NOMO-1 (cell line): Measurements from ENCODE around the gene DCT.

Experiments
- DNase-seq, 2 experiments: peaks; one replicate each; lab custom pipeline; 2025; ENCODE audit not compliant: unreplicated experiment in 2 of 2; lab: John Stamatoyannopoulos, UW

The DCT gene

DNA sequence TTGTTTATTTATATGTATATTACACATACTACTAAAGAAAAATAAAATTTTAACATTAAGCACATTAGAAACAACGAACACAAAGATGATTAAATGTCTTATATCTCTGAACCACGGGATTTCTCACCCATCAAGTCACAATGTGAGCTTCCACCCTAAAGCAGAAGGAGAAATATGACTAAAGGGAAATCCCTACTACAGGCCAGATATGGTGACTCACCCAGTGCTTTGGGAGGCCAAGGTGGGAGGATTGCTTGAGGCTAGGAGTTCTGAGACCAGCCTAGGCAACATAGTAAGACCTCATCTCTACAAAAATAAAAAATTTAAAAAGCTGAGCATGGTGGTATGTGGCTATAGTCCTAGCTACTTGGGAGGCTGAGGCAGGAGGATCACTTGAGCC lies 24.6 kb downstream of the DCT start:
- no peak for DNase-seq

DNA sequence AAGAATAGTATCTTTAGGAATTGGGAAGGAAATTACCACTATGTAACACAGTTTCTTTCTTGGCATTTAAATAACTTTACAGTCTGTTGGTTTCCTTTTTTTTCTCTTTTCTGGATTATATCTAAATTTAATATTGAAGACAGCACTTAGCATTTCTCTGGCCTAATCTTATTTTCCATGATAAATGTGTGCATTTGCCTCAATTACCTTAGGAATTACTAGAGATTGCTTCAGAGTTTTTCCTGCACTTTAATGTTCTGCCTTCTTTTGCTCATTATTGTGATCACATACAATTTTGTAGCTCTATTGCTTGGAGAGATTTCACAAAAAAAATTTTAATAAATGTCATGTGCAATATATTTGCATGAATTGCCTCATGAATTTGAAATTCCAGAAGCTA lies 25.1 kb downstream of the DCT start:
- DNase-seq, result no peak

DNA sequence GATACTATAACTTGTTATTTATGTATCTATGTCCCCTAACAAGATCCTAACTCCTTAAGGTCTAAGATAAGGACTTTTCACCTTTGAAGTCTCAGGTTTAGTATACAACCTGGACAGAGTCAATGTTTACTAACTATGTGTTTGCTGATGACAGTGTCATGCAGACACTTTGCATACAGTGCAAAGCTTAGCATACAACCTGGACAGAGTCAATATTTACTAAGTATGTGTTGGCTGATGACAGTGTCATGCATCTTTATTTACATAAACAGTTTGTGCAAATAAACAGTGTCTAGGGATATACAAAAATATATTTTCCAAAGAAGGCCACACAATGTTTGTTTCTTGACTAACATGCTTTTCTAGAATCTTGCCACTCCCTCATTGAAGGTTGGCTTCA lies 34.7 kb downstream of the DCT start:
- no peak for DNase-seq

DNA sequence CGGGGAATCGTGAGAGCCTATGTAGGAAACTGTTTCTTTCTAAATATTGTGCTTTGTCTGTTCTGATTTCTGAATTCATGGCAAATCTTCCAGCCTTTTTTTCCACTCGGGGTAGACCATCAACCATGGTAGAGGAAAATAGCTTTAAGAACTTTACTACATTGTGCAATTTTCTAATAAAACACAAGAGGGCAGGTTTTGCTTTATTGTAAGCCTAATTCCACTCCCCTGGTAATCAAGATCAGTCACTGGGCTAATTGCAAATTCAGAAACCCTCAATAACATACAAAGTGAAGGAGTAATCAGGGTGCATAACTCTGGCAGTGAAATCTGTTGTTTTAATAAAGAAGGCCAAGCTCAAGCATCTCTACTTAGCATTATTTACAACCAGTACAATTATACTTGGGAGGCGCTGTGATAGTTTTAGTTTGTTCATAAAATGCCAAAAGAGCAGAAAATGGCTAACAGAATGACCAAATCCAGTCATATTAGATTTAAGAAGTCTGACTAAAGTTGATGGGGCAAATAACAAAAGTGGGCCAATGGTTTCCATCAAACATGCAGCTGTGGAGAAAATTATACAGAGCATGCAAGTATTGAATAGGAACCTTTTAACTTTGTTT lies 43.8 kb downstream of the DCT start:
- peak; percentile 2 to 32 for DNase-seq

DNA sequence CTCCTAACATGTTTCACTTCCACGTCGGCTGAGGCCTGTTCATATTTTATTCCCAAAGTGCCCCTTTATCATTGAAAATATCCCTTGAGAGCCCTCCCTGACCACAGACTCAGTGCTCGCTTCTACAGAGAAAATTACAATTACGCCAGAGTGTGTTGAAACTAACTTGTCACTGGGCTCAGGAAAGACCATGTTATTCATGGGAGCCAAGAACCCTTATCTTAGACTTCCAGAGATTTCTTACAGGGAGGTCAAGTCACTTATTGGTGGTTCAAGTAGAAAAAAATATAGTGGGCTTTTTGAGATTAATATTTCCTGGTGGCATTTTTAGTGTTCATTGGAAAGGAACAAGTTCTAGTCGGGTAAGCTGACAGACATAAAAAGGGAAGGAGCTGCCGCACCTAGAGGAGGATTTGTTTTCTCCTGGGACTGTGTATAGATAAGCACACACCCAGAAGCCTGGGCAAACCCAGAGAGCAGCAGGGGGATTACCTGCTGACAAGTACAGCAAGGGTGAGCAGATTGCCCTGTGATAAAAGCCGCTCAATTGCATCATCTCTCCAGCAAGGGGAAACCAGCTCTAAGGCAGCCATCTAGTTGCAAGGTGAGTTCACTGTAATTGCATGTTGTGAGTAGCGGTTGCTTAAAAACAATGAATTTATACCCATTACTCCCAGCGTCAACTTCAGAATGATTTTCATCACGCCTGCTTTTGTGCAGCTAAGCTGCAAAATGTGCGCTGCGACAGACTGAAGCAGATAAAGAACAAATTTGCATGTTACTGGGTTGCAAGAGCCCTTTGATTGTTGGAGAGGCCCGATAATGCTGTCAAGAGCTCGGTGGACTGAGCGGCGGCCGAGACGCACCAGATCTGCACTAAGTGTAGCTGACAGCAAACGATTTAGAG lies 46.2 kb downstream of the DCT start:
- DNase-seq, result no peak

DNA sequence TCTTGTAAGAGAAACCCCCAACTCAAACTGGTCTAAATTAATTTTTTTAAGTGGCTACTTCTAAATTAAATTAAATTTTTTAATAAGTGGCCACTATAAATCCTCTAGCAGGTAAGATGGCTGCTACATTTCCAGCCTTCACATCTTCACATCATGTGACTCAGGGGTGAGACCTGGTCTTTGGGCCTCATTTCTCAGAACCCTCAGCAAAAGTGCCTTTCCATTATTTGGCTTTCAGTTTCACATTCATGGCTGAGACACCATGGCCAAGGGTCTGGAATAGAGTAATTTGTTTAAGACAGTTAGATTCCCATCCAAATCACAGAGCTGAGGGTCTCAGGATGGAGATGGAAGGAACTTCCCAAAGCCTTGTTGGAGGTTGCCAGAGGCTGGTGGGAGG lies 47.5 kb downstream of the DCT start:
- DNase-seq, result no peak

DNA sequence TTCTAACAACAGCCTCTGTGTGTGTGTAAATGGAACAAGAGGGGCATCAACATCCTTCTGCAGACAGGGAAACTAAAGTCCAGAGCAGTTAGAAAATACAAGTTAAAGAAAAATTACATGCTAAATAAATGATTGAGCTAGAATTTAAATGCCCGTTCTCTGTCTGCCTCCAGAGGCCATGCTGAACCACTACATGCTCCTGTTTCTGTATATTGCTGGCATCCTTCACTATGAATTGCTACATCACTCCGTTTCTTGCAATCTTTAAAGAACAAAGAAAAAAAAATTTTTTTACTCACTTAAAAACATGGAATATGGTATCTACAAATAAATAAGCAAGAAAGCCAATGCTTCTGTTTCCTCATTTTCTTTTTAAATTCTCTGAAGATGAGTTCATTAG lies 47.9 kb downstream of the DCT start:
- DNase-seq, result no peak

DNA sequence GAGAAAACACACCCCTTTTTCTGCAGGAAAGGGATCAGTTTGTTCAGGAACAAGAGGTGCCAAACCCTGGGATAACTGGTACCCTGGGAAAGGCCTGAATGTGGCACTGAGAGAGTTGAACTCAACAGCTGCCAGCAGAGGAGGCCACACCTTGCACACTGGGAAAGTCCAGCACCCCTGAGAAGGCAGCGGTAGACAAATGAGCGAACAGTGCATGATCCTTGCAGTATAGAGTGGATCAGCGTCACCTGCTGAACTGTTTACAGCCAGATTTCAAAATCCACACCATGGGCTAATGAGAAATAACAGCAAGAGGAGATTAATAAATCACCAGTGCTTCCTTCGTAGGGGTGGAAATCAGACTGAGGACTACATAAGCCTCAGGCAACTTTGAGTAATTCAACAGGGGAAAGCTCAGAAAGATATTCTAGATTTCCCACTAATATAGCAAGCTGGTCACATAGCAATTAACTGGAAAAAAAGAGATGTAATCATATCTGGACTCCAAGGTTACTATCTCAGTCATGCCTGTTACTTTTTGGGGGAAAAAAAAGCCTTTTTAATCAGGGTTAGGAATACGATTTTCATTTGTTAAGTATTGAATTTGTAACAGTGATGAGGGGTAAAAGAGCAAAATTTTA lies 52.0 kb downstream of the DCT start:
- DNase-seq, result no peak

DNA sequence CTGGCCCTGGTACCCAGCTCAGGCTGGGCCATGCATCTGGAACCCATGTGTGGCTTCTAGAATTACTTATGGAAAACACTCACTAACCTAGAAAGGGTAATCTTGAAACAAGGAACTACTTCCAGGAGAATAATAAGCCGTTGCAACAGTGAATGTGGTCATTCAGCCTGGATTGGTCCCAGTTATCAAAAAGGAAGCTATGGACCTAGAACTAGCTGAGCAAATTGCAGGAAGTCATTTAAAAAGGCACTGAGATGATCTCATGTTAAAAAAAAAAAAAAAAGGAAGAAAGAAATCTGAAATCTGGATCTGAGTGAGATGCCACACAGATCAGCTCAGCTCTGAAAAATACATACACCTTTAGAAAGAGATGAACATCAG lies 59.6 kb downstream of the DCT start:
- DNase-seq, result peak; percentile 22 to 37

DNA sequence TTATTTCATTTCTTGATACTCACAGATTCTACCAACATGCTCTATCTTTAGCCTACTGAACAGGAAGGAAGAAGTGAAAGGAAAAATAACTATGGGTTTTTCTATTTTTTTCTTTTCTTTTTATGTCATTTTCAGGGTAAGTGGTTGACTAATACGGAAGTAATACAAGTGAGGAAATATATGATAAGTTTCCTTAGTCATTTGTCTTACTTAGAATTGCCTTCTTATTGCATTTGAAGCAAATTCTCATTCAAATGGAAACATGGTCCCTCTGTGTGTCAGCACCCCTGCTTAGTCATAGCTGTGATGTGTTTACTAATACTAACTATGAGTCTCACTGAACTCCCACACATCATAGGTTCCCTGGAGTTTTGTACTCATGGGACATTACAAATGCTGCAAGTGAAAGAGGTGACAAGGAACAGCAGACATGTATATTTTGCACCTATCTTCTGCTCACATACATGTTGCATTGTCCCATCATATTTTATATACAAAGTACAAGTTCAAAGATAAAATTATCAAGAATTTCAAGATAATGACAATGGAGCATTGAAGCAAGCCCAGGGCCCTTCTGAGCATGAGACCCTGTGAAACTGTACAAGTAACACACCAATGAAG lies 60.1 kb downstream of the DCT start:
- DNase-seq, result peak; percentile 8 to 79

DNA sequence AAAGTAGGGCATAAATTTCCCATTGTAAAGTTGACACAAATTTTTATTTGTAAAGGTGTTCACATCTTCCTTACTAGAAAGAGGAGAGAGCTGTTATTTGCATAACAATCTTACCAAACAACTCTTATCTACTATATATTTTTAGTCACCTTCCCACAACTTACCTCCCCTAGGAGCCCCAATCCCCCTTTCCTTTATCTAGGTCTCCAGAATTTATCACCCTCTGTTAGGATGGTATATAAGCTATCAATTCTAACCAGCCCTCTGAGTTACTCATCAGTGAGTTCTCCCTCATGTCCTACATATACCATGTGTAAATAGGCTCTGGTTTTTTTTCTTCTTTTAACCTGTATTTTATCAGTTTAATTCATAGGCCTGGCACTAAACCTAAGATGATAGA lies 62.2 kb downstream of the DCT start:
- no peak for DNase-seq

DNA sequence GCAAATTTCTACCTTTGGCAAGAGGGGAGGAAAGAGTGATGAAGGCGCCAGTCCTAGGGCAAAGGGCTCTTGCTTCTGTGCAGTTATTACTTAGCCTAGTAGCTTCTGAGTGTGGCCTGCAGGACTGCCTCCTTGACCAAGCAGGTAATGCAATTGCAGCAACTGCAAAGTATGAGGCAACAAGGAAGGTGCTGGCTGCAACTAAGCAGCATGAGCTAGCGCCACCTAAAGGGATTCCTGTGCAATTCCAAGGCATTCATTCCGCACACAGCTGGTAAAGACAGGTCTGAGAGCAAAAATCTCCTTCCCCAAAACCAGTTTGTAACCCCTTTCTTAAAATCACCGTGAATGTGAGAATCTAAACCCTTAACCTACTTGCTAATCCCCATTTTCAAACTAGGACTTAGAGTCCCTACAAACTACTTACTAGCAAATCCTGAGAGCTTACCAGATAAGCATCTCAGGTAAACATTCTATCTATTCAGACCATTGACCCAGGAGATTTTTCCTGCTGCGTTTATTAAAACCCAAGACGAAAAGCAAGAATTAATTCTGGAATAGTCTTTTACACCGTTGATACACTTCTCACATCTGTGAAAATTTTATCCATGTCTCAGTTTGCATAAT lies 62.9 kb downstream of the DCT start:
- DNase-seq, result no peak

DNA sequence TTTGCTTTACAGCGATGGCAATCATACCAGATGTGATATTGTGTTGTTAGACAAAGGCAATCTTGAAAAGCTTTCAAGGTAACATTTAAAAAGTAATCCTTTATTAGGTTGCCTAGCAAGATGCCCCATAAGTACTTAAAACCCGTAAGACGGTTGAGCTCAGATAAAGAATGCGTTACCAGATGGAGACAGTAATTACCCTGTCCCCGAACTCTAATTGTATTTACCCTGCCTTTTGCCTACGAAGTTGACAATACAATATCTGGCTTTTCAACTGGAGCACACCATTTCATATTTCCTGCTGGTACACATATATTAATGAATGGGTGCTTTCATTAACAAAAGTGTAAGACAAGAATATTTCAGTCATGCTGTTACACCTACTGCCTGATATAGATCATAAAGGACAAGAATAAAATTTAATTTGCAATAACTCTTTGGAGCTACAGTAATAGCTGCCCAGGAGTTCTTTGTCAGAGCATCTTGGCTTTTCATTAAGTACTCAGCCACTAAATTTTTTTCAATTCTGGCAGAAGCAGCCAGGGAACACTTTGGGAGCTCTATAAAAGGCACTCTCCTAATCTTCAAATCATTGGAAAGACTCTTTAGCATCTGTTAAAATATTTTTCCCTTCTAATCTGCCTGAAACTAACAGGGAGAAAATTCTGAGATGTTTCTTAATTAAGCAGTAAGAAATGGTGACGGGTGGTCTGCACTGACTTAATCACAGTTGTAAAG lies 63.8 kb downstream of the DCT start:
- no peak for DNase-seq

DNA sequence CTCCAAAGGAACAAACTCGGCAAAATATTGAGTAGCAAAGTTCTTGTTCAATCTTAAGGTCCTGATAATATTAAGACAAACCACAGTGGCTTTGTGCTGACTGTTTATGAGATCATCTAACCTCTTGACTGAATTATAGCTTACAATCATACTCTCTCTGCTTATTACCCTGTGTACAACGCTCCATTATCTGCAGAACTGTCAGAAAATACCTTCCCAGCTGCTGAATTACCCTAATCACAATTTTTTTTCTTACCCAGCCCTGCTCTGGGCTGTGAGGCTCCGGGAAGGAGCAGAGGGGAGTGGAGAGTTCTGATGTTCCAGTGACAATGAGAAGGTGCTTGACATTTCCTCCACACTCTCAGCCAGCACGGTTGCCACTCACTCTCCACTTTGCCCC lies 64.8 kb downstream of the DCT start:
- no peak for DNase-seq

DNA sequence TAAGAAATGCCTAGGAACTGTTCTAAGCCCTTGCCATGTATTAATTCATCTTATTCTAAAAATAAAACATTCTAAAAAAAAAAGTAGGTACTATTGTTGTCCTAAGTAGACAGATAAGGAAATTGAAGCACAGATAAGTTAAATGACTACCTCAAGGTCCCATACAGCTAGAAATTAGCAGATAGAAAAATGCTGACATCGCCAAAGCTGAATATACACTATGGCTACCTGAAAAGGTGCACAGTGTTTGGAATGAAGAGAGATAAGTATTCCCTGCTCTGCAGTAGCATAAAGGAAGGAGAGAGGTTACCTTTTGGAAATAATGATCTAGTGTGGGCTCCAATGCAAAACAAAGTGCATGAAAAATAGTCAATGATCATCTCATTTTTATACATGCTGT lies 65.3 kb downstream of the DCT start:
- DNase-seq, result no peak

DNA sequence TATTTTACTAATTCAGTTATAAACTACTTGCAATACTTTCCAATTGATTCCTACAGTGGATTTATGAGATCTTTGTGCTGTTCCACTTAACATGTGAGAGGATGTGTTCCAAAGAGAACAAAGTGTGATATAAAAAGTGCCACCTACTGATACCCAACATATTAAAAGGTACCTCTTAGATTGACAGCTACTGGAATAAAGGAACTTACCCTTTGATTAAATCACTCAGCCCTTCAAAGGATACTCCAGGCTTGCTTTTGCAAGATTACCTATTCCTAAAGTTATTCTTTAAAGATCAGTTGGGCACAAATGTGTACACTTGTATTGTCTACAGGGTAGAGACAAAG lies 65.9 kb downstream of the DCT start:
- DNase-seq, result no peak

DNA sequence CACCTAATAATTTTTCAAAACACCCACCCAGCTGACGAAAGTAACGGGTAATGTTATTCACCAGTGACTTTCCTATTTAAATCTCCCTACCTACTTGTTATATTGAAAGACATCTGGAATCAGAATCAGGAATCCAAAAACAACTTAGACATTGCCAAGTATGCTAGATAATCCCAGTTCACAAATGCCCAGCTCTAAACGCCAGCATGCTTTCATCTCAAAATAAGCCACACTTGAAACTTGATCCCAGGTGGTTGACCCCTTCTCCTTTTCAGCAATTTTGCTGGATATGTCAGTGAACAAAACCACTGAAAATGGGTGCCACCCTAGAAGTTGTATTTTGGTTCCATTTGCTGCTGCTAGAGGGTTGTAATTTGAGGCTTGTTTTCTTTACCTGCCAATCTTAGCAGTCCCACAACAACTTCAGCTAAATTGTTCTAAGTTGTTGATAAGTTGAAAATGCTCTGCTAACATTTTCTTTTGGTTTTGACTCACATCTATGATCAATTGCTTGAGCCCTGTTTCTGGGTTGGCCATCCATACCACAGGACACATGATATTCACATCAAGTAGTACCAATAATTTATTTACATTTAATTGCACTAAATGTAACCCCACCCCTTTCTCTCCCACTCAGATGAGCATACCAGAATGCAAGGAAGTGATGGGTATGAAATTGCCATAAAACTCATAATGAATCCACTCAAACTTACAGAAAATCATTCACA lies 66.4 kb downstream of the DCT start:
- no peak for DNase-seq

DNA sequence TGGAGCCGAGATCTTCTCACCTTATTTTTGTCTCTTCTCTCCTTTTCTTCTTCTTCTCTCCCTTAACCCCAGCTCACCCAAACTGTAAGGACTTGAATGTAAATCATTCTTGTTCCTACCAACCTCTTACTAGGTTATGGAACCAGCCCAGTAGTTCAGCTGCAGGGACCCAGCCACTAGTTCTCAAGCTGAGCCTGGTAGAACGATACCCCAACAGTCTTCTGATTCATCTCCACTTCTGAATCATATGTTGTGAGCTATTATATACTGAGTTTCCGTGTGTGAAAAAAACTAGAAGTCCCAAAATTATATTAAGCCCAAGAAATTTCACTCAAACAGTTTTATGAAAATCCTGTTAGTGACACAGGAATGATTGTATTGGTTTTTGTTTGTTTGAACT lies 67.7 kb downstream of the DCT start:
- DNase-seq, result no peak

DNA sequence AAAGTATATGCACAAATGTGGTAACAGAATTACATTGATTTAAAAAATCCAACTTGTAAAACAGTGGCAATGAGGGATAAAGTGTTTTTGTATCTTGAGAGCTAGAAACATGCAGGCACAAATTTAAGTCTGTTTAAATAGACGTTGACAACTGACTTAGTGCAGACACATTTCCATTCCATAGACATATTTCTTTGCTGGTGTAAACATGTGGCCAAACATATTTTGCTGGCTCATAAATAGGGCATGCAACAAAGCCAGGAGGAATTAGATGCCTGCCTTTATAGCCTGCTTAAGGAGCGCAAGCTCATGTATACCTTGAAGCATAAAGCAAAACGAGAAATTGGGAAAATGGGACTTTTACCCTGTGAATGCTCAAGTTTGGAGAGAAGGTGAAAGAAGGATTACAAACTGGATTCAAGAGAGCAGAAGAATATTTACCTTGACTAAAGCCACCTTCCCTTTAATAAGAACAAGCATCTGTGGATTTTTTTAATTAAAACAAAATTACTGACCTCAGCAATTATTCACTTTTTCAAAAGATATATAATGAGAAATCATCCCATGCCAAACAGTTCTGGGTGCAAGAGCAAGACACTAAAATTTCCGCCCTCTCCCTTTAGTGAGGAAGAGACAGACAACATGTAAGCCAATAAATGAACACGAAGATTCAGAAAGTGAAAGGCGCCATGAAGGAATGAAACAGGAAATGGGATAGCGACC lies 71.0 kb downstream of the DCT start:
- DNase-seq, result no peak
